Measurements from ENCODE around the gene CLSTN3. TPM values are rescaled to one million over a fixed set of nuclear protein-coding genes. Genes with fewer than 3 reads are reported as not detected.

The CLSTN3 gene
- total RNA-seq, 2 experiments from 2014 or later = 76.8 to 83.9 TPM

GRCh38 chr12:7203109-7203508, 72.9 kb downstream of the CLSTN3 start:
- H3K4me1 Mint-ChIP-seq (ENCODE audit: low read depth) = no peaks in the 10 kb centered on the region
- ATAC-seq (no peak), DNase-seq (no peak)
- no peak overlapping the region for H3K27ac Mint-ChIP-seq
- no peak overlapping the region for H3K4me3 Mint-ChIP-seq
- H3K36me3 Mint-ChIP-seq (ENCODE audit: low read depth) = peaks cover 36% of the 10 kb centered on the region
- H3K27me3 Mint-ChIP-seq (ENCODE audit: low read depth) = no peaks in the 10 kb centered on the region
- ChIA-PET CTCF (no interaction called here), POLR2A (no interaction called here)
- H3K9me3 Mint-ChIP-seq (ENCODE audit: insufficient read depth) = no peaks in the 10 kb centered on the region

GRCh38 chr12:7205091-7205490, 74.9 kb downstream of the CLSTN3 start:
- DNase-seq (no peak), ATAC-seq (no peak)
- no peaks in the 10 kb centered on the region for H3K27me3 Mint-ChIP-seq (ENCODE audit: low read depth)
- ChIA-PET CTCF (interaction anchor here (1.1 kb wide), 2 partner anchors 11 to 16 kb away, joined by 3 read pairs; partner anchors contain the start of gene PEX5), POLR2A (no interaction called here)
- peaks cover 52% of the 10 kb centered on the region for H3K36me3 Mint-ChIP-seq (ENCODE audit: low read depth)
- H3K4me1 Mint-ChIP-seq (ENCODE audit: low read depth) = no peaks in the 10 kb centered on the region
- H3K4me3 Mint-ChIP-seq = no peak overlapping the region
- H3K9me3 Mint-ChIP-seq (ENCODE audit: insufficient read depth) = no peaks in the 10 kb centered on the region
- no peak overlapping the region for H3K27ac Mint-ChIP-seq

- POLR2A ChIA-PET = no interaction called here
Observed at GRCh38 chr12:7206691-7207090, 76.5 kb downstream of the CLSTN3 start.

GRCh38 chr12:7207866-7208625, 77.9 kb downstream of the CLSTN3 start:
- no peaks in the 10 kb centered on the region for H3K4me1 Mint-ChIP-seq (ENCODE audit: low read depth)
- ChIA-PET POLR2A (interaction anchor here (0.6 kb wide), 1 partner anchor 13 kb away, joined by 3 read pairs; no protein-coding TSS in a partner anchor), CTCF (no interaction called here)
- H3K4me3 Mint-ChIP-seq = no peak overlapping the region
- no peaks in the 10 kb centered on the region for H3K27me3 Mint-ChIP-seq (ENCODE audit: low read depth)
- ATAC-seq (no peak), DNase-seq (no peak)
- no peak overlapping the region for H3K27ac Mint-ChIP-seq
- peaks cover 53% of the 10 kb centered on the region for H3K36me3 Mint-ChIP-seq (ENCODE audit: low read depth)
- peaks cover 5% of the 10 kb centered on the region for H3K9me3 Mint-ChIP-seq (ENCODE audit: insufficient read depth)

More at GRCh38 chr12:7206691-7207090, 76.5 kb downstream of the CLSTN3 start:
- Mint-ChIP-seq H3K4me3 (no peak overlapping the region), H3K36me3 (ENCODE audit: low read depth) (peaks cover 56% of the 10 kb centered on the region), H3K4me1 (ENCODE audit: low read depth) (no peaks in the 10 kb centered on the region), H3K27ac (no peak overlapping the region), H3K9me3 (ENCODE audit: insufficient read depth) (no peaks in the 10 kb centered on the region), H3K27me3 (ENCODE audit: low read depth) (no peaks in the 10 kb centered on the region)
- no peak for ATAC-seq
- DNase-seq = no peak
- CTCF ChIA-PET = interaction anchor here (1.2 to 1.6 kb wide), 2 partner anchors 13 to 436 kb away, joined by 3 to 4 read pairs; no protein-coding TSS in a partner anchor

Other genes starting within 250 kb of the CLSTN3 start
- 1 to 10 TPM; 6.5 to 8.6 TPM for gene LRRC23, start 225.5 kb upstream of the CLSTN3 start, total RNA-seq
- gene ENO2, start 215.8 kb upstream of the CLSTN3 start, total RNA-seq = 100 to 1,000 TPM; 133 to 141 TPM
- gene ATN1, start 202.4 kb upstream of the CLSTN3 start, total RNA-seq = 10 to 100 TPM; 21.6 to 24.5 TPM
- gene RNU7-1, start 186.6 kb upstream of the CLSTN3 start, total RNA-seq = not detected
- 100 to 1,000 TPM; 184 to 185 TPM for gene C12orf57, start 186.3 kb upstream of the CLSTN3 start, total RNA-seq
- gene PTPN6, start 179.0 kb upstream of the CLSTN3 start, total RNA-seq = 100 to 1,000 TPM; 354 to 397 TPM
- gene PHB2, start 159.7 kb upstream of the CLSTN3 start, total RNA-seq = 100 to 1,000 TPM; 226 to 236 TPM
- 10 to 100 TPM; 54.9 to 58.7 TPM for gene EMG1, start 159.5 kb upstream of the CLSTN3 start, total RNA-seq
- gene LPCAT3, start 111.9 kb upstream of the CLSTN3 start, total RNA-seq = 10 to 100 TPM; 37.3 to 40.3 TPM
- gene C1S, start 69.7 kb upstream of the CLSTN3 start, total RNA-seq = under 1 TPM; 0.50 to 0.90 TPM
- 1 to 10 TPM; 3.6 to 3.7 TPM for gene C1R, start 37.9 kb upstream of the CLSTN3 start, total RNA-seq
- 10 to 100 TPM; 21.5 to 23.3 TPM for gene C1RL, start 21.2 kb upstream of the CLSTN3 start, total RNA-seq
- gene RBP5, start 1.5 kb upstream of the CLSTN3 start, total RNA-seq = under 1 TPM; 0.29 to 0.42 TPM
- gene PEX5, start 59.3 kb downstream of the CLSTN3 start, total RNA-seq = 10 to 100 TPM; 19.1 to 21.0 TPM
- gene ACSM4, start 173.7 kb downstream of the CLSTN3 start, total RNA-seq = not detected

Data from activated CD8-positive, alpha-beta T cell treated with anti-CD3 and anti-CD28 coated beads, Interleukin-2, amount 10 ng/mL, durations not matched to agents 7 days and 5 days (primary cell).